HFFc6 (cell line): ENCODE data around the gene PALLD. TPM values are rescaled to one million over a fixed set of nuclear protein-coding genes. Genes with fewer than 3 reads are reported as not detected.

Experiments used
- DNase-seq: peaks from one replicate; pipeline ENCODE4 v3.0.0-alpha.2; 2018
- H3K27ac Mint-ChIP-seq: 2 replicates; pipeline ENCODE4 v1.8.0; 2020; ENCODE audit warnings: mild to moderate bottlenecking, mixed read lengths
- H3K27me3 Mint-ChIP-seq: 2 replicates; pipeline ENCODE4 v1.8.0; 2021; ENCODE audit warnings: mild to moderate bottlenecking, moderate library complexity, mixed read lengths; ENCODE audit not compliant: insufficient read depth
- H3K36me3 Mint-ChIP-seq: 2 replicates; pipeline ENCODE4 v1.8.0; 2021; ENCODE audit warnings: low read depth, mixed read lengths
- H3K4me1 Mint-ChIP-seq: 2 replicates; pipeline ENCODE4 v1.8.0; 2020; ENCODE audit warnings: low read depth, mixed read lengths
- H3K4me3 Mint-ChIP-seq: 2 replicates; pipeline ENCODE4 v1.8.0; 2020; ENCODE audit warnings: mild to moderate bottlenecking, moderate library complexity, mixed read lengths
- H3K9me3 Mint-ChIP-seq: 2 replicates; pipeline ENCODE4 v1.8.0; 2020; ENCODE audit warnings: mild to moderate bottlenecking, mixed read lengths
- CTCF ChIP-seq: fragments of 200-600 bp; sonication (generic); IDR thresholded peaks from 2 replicates; pipeline ENCODE4 v1.5.0; 2021; ENCODE audit warnings: antibody characterized with exemption, mild to moderate bottlenecking
- total RNA-seq, 6 experiments: library from RNA; stranded (reverse); fragmentation: NEBNext Ultra II Directional; extraction: Animal tissue kit (Norgen Biotek cat#: 25700); gene quantifications; 2 replicates in 1 of 6; 3 replicates in 5 of 6; pipeline ENCODE4 v1.2.3, GENCODE V29; 2021

PALLD gene
- total RNA-seq, 6 experiments from 2014 or later: 72.6 to 163 (median 149) TPM

GRCh38 chr4:168677879-168678278 is 181.0 kb downstream of the PALLD start:
- Mint-ChIP-seq H3K27ac (no peak overlapping the region), H3K4me3 (no peak overlapping the region), H3K36me3 (no peaks in the 10 kb centered on the region), H3K9me3 (no peaks in the 10 kb centered on the region), H3K27me3 (peaks cover 2% of the 10 kb centered on the region; the same call in 1 of the 2 replicates), H3K4me1 (peaks cover 17% of the 10 kb centered on the region)
- DNase-seq: no peak
- no peak for TF ChIP-seq CTCF

DNA sequence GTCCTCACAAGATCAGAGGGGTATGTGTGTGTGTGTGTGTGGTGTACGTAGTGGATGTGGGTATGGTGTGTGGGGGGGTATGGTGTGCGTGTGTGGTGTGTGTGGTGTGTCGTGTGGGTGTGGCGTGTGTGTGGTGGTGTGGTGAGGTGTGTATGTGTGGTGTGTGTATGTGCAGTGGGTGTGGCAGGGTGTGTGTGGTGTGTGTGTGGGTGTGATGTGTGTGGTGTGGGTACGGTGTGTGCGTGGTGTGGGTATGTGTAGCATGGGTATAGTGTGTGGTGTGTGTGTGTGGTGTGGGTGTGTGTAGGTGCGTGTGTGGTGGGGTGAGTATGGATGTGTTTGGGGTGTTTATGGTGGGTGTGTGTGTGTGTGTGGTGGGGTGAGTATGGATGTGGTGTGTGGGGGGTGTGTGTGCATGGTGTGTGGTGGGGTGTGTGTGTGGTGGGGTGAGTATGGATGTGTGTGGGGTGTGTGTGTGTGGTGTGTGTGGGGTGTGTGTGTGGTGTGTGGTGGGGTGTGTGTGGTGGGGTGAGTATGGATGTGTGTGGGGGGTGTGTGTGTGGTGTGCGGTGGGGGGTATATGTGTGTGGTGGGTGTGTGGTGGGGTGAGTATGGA is 182.0 kb downstream of the PALLD start:
- no peak overlapping the region for H3K27ac Mint-ChIP-seq
- no peak overlapping the region for H3K4me3 Mint-ChIP-seq
- DNase-seq: no peak
- peaks cover 2% of the 10 kb centered on the region; the same call in 1 of the 2 replicates for H3K27me3 Mint-ChIP-seq
- no peaks in the 10 kb centered on the region for H3K36me3 Mint-ChIP-seq
- H3K9me3 Mint-ChIP-seq: no peaks in the 10 kb centered on the region
- peaks cover 26% of the 10 kb centered on the region for H3K4me1 Mint-ChIP-seq
- no peak for TF ChIP-seq CTCF

DNA sequence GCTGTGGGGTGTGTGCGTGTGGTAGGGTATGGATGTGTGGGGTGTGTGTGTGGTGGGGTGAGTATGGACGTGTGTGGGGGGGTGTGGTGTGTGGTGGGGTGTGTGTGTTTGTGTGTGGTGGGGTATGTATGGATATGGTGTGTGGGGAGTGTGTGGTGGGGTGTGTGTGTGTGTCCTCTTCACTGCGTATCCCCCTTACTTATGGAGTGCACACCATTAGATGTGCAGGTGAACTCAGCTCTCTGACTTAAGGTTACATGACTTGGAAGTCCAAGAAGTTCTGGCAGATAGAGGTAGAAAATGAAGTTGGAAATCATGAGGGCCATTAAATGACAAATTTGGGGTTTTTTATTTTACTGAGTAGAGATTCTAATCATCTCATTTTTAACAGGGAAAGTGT is 182.5 kb downstream of the PALLD start:
- no peak for TF ChIP-seq CTCF
- Mint-ChIP-seq H3K36me3 (no peaks in the 10 kb centered on the region), H3K4me3 (no peak overlapping the region), H3K27me3 (peaks cover 2% of the 10 kb centered on the region; the same call in 1 of the 2 replicates), H3K9me3 (no peaks in the 10 kb centered on the region), H3K4me1 (peaks cover 28% of the 10 kb centered on the region), H3K27ac (no peak overlapping the region)
- DNase-seq: no peak

- no peak overlapping the region for H3K4me3 Mint-ChIP-seq
- DNase-seq: peak; percentile 2
Measured at GRCh38 chr4:168679819-168680218, 183.0 kb downstream of the PALLD start.

GRCh38 chr4:168682898-168683500 is 186.1 kb downstream of the PALLD start:
- no peak for DNase-seq
- H3K9me3 Mint-ChIP-seq: no peaks in the 10 kb centered on the region
- H3K27ac Mint-ChIP-seq: no peak overlapping the region
- H3K27me3 Mint-ChIP-seq: peaks cover 3% of the 10 kb centered on the region; the same call in 1 of the 2 replicates
- no peak for TF ChIP-seq CTCF
- no peak overlapping the region for H3K4me3 Mint-ChIP-seq
- H3K36me3 Mint-ChIP-seq: peaks cover 9% of the 10 kb centered on the region; the same call in 1 of the 2 replicates
- peaks cover 28% of the 10 kb centered on the region for H3K4me1 Mint-ChIP-seq

More at GRCh38 chr4:168679819-168680218, 183.0 kb downstream of the PALLD start:
- H3K36me3 Mint-ChIP-seq: no peaks in the 10 kb centered on the region
- no peak overlapping the region for H3K27ac Mint-ChIP-seq
- TF ChIP-seq CTCF: no peak
- peaks cover 28% of the 10 kb centered on the region for H3K4me1 Mint-ChIP-seq
- H3K27me3 Mint-ChIP-seq: peaks cover 2% of the 10 kb centered on the region; the same call in 1 of the 2 replicates
- no peaks in the 10 kb centered on the region for H3K9me3 Mint-ChIP-seq
